ENCODE results near the gene FKTN.
"Not testable (repeated sequence)": the region's sequence is repeated elsewhere in the genome, so short reads cannot be mapped to it uniquely, and the experiment has no call there.

Gene FKTN

DNA sequence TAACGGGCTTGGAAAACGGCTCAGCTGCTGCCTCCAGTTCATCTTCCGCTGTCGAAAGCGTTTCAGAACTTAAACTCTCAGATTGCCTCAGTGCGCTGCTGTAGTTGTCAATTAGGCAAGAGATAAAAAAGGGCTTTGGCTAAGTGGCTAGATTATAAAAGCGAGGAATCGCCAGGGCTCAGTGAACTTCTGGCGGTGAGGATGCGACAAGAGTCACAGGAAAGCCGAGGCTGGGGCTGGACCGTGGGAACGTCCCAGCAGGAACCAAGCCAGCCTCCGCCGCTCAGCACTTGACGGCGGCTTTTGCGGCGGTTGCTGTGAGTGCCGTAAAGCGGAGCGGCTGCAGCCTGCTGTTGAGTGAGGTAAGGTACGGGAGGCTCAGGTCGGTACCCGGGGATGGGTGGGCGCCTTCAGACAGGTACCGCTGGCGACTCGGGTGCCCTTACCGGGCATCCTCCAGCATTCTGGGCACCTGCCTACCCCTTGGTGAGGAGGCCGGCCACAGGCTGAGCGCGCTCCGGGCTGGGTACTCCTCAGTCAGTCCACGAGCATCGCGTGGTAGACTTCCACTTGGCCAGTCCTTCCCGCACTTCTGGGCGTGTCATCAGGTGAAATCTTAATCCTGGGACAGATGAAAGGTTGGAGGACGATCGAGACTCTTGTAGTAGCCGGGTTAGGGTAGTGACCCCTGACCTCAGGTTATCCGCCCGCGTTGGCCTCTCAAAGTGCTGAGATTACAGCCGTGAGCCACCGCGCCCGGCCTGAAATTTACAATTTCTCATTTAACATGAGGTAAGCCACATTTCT is at the start of gene FKTN:
TSS of gene FKTN (plus strand) at position 328 of the 807 bp plus-strand sequence. CDS start 16,902 bp downstream, outside the sequence.
- in situ Hi-C loops (cut with MboI; ENCODE audit: low pct_unique_long_range_greater_than_20kb, low sequenced_read_pairs, unreplicated experiment), result no loop called here
- TF ChIP-seq, protein P1, sequence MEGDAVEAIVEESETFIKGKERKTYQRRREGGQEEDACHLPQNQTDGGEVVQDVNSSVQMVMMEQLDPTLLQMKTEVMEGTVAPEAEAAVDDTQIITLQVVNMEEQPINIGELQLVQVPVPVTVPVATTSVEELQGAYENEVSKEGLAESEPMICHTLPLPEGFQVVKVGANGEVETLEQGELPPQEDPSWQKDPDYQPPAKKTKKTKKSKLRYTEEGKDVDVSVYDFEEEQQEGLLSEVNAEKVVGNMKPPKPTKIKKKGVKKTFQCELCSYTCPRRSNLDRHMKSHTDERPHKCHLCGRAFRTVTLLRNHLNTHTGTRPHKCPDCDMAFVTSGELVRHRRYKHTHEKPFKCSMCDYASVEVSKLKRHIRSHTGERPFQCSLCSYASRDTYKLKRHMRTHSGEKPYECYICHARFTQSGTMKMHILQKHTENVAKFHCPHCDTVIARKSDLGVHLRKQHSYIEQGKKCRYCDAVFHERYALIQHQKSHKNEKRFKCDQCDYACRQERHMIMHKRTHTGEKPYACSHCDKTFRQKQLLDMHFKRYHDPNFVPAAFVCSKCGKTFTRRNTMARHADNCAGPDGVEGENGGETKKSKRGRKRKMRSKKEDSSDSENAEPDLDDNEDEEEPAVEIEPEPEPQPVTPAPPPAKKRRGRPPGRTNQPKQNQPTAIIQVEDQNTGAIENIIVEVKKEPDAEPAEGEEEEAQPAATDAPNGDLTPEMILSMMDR (IDR thresholded peaks at IDR 0.05; ENCODE audit: extremely low read depth, insufficient read depth, missing control alignments), result no peak
- peak; percentile 85 for DNase-seq (ENCODE audit: low spot score)

DNA sequence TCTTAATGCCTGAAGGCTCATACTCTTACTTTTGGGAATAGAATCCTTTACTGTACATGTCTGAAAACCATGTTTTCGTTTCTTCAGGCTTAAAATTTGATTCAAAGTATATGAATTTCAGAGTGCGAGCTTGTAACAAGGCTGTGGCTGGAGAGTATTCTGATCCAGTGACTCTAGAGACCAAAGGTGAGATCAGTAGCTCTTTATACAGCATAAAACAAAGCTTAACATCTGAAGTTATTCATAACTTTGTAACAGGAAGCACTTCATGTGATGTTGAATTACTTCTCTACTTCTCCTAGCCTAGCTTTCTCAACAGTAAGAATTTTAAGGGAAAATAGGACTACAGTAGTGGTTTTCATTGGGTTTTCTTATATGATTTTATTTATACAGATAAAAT is 49.4 kb upstream of the FKTN start:
- TF ChIP-seq, protein P1 (IDR thresholded peaks at IDR 0.05; ENCODE audit: extremely low read depth, insufficient read depth, missing control alignments), result no peak
- in situ Hi-C loops (cut with MboI; ENCODE audit: low pct_unique_long_range_greater_than_20kb, low sequenced_read_pairs, unreplicated experiment), result no loop called here

DNA sequence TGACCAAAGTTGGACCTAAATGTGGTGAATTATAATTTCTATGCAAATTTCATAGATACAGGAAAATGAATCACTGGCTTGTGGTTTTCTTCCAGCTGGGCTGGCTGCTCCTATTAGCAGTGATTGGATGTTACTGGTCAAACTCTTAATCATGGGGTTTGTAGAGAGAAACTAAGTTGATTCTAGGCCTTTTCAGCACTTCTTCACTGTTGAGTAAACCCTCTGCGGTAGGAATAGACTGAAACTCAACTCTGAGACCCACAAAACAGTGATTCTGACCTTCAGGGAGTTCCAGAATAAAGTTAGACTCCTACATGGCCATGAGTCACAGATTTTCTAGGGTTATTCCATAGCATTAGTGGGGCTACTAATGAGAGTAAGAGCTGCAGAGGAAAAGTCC is 47.9 kb upstream of the FKTN start:
- DNase-seq (ENCODE audit: low spot score), result peak; percentile 39
- TF ChIP-seq, protein P1 (IDR thresholded peaks at IDR 0.05; ENCODE audit: extremely low read depth, insufficient read depth, missing control alignments), result no peak
- in situ Hi-C loops (cut with MboI; ENCODE audit: low pct_unique_long_range_greater_than_20kb, low sequenced_read_pairs, unreplicated experiment), result no loop called here

More for the DNA sequence above, 49.4 kb upstream of the FKTN start:
- no peak for DNase-seq (ENCODE audit: low spot score)

DNA sequence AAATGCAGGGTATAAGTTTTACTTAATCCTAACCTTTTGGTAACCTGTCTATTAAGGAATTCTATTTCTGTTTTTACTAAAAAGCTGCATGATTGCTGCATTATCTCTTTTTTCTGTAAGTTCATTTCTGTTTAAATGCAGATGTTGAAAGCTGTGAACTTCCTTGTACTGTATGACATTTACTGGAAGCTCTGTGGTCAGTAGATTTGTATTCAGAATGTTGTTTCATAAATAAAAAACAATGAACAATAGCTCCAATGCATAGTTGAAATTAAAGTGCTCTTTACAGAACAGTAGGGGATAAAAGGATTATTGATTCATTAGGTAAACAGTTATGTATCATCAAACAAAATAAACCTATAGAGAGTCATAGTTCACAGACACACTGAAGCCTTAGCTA is 46.5 kb upstream of the FKTN start:
- no peak for DNase-seq (ENCODE audit: low spot score)
- in situ Hi-C loops (cut with MboI; ENCODE audit: low pct_unique_long_range_greater_than_20kb, low sequenced_read_pairs, unreplicated experiment), result no loop called here
- TF ChIP-seq, protein P1 (IDR thresholded peaks at IDR 0.05; ENCODE audit: extremely low read depth, insufficient read depth, missing control alignments), result no peak

DNA sequence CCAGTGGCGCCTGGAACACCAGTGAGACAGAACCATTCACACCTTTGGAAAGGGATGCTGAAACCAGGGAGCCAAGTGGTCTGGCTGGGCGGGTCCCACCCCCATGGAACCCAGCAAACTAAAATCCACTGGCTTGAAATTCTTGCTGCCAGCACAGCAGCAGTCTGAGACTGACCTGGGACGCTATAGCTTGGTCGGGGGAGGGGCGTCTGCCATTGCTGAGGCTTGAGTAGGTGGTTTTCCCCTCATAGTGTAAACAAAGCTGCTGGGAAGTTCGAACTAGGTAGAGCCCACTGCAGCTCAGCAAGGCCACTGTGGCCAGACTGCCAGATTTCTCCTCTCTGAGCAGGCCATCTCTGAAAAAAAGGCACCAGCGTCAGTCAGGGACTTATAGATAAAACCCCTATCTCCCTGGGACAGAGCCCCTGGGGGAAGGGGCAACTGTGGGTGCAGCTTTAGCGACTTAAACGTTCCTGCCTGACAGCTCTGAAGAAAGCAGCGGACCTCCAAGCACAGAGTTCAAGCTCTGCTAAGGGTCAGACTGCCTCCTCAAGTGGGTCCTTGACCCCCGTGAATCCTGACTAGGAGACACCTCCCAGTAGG is 42.0 kb upstream of the FKTN start:
- DNase-seq (ENCODE audit: low spot score), result no peak
- in situ Hi-C loops (cut with MboI; ENCODE audit: low pct_unique_long_range_greater_than_20kb, low sequenced_read_pairs, unreplicated experiment), result no loop called here
- TF ChIP-seq, protein P1 (IDR thresholded peaks at IDR 0.05; ENCODE audit: extremely low read depth, insufficient read depth, missing control alignments), result no peak

DNA sequence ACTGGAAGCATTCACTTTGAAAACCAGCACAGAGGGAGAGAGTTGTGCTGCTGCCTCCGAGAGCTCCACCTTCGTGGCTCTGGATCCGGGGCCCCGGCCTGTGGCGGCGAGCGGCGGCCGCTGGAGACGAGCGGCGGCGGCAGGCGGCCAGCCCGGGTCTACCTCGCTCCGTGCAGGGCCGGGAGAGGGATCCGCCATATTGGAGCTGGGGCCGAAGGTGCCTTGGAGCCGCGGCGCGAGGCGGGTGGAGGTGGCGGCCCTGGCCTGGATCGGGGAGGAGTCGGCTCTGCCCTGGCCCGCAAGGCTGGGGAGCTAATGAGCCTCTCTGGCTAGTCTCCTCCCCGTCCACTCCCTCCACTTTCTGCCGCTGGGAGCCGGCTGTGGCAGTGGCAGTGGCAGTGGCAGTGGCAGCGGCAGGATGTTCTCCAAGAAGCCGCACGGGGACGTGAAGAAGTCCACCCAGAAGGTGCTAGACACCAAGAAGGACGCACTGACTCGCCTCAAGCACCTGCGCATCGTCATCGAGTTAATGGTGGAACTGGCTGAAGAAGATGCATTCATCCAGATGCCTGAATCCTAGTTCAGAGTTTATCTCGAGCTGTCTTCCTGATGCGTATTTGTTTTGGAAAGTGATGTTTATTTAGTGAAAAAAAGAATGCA is 38.1 kb upstream of the FKTN start:
- in situ Hi-C loops (cut with MboI; ENCODE audit: low pct_unique_long_range_greater_than_20kb, low sequenced_read_pairs, unreplicated experiment); DNase-seq (ENCODE audit: low spot score): not testable (repeated sequence)

DNA sequence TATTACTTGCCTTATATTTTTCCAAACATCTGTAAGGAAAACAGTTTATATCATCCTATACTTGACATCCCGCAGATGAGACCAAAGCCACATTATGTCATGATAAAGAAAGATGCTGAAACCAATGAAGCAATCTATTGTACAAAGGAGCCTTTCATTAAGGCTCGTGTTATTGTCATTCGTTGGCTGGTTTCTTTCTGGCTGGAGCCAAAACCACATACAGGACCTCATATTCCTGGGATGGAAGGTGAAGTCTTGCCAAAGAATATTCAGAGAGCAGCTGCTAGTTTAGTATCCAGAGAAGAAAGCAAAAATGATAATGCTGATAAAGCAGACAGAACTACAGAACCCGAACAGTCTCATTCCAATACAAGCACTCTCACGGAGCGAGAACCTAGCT is 36.9 kb upstream of the FKTN start:
- in situ Hi-C loops (cut with MboI; ENCODE audit: low pct_unique_long_range_greater_than_20kb, low sequenced_read_pairs, unreplicated experiment); DNase-seq (ENCODE audit: low spot score): not testable (repeated sequence)

DNA sequence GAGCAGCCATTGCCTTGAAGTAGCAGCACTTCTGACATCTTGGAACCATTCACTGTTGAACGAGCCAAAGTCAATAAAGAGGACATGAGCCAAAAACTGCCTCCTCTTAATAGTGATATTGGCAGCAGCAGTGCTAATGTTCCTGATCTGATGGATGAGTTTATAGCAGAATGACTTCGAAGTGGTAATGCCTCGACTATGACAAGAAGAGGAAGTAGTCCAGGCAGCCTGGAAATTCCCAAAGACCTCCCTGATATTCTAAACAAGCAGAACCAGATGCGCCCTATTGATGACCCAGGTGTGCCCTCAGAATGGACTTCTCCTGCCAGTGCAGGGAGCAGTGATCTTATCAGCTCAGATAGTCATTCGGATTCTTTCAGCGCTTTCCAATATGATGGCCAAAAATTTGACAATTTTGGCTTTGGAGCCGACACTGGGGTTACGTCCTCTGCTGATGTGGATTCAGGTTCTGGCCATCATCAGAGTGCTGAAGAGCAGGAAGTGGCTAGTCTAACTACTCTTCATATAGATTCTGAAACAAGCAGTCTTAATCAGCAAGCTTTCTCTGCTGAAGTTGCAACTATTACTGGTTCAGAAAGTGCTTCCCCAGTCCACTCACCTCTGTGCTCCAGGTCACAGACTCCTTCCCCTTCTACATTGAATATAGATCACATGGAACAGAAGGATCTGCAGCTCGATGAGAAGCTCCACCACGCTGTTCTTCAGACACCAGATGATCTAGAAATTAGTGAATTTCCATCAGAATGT is 35.1 kb upstream of the FKTN start:
- DNase-seq (ENCODE audit: low spot score); in situ Hi-C loops (cut with MboI; ENCODE audit: low pct_unique_long_range_greater_than_20kb, low sequenced_read_pairs, unreplicated experiment): not testable (repeated sequence)

All from GM13977 (cell line).